H1 (cell line): ENCODE data around the gene APBA2. TPM values are rescaled to one million over a fixed set of nuclear protein-coding genes. Genes with fewer than 3 reads are reported as not detected.

ENCODE experiments used
- CTCF ChIA-PET: fragments of 300-600 bp; sonication (Branson Sonifier 250); formaldehyde crosslinking; loops from one replicate; lab custom pipeline; 2021; ENCODE audit not compliant: partially characterized antibody; lab: Charles Lee
- POLR2A ChIA-PET: fragments of 300-600 bp; sonication (Branson Sonifier 250); formaldehyde crosslinking; loops from one replicate; lab custom pipeline; 2021; ENCODE audit warnings: inconsistent platforms; ENCODE audit not compliant: partially characterized antibody; lab: Charles Lee
- DNase-seq, 2 experiments: peaks; one replicate each; pipeline versions ENCODE4 v3.0.0 to v3.0.0-alpha.2; 2010 to 2022; ENCODE audit warnings: low spot score in 2 of 2, low read depth in 1 of 2, mixed read lengths in 1 of 2
- FAIRE-seq: peaks from 2 replicates; lab custom pipeline; 2011; peaks lifted over from hg19 to GRCh38; lab: Jason Lieb, UNC
- H2AFZ ChIP-seq: 2 replicates; pipeline ENCODE4 v1.8.1; 2012; ENCODE audit warnings: low read length, inconsistent platforms
- H2AK5ac ChIP-seq: 2 replicates; pipeline ENCODE4 v1.6.1; 2013; ENCODE audit warnings: low read depth, low read length
- H2BK120ac ChIP-seq: replicated peaks from 2 replicates; pipeline ENCODE3; 2013; ENCODE audit warnings: low read depth, low read length, inconsistent platforms
- H2BK12ac ChIP-seq: 2 replicates; pipeline ENCODE4 v1.6.1; 2013; ENCODE audit warnings: low read depth, low read length
- H2BK15ac ChIP-seq: 2 replicates; pipeline ENCODE4 v1.6.1; 2013; ENCODE audit warnings: low read length
- H2BK20ac ChIP-seq: 2 replicates; pipeline ENCODE4 v1.6.1; 2013; ENCODE audit warnings: low read length
- H2BK5ac ChIP-seq: 2 replicates; pipeline ENCODE4 v1.6.1; 2013; ENCODE audit warnings: low read depth, low read length
- H3K14ac ChIP-seq: 2 replicates; pipeline ENCODE4 v1.6.1; 2013; ENCODE audit warnings: inconsistent platforms; ENCODE audit not compliant: insufficient read length
- H3K18ac ChIP-seq: 2 replicates; pipeline ENCODE4 v1.6.1; 2013; ENCODE audit warnings: low read length; ENCODE audit errors: extremely low read depth
- H3K23ac ChIP-seq: 2 replicates; pipeline ENCODE4 v1.6.1; 2013; ENCODE audit warnings: inconsistent platforms; ENCODE audit not compliant: insufficient read length
- H3K23me2 ChIP-seq: 2 replicates; pipeline ENCODE4 v1.6.1; 2013; ENCODE audit warnings: low read depth, low read length
- H3K27ac ChIP-seq: 2 replicates; pipeline ENCODE4 v1.6.1; 2011; ENCODE audit warnings: low read depth, low read length, inconsistent platforms
- H3K27me3 ChIP-seq, 4 experiments: replicated peaks in 1 of 4; 1 replicate in 1 of 4; 2 replicates in 3 of 4; pipeline versions ENCODE4 v1.6.1 to v1.8.1; 2011 to 2013; ENCODE audit warnings: low read length in 3 of 4, mild to moderate bottlenecking in 3 of 4, inconsistent platforms in 2 of 4, mixed read lengths in 2 of 4, moderate library complexity in 1 of 4; ENCODE audit not compliant: control insufficient read depth in 3 of 4, insufficient read depth in 3 of 4; ENCODE audit errors: extremely low read depth in 1 of 4
- H3K36me3 ChIP-seq, 4 experiments: 2 replicates each; pipeline versions ENCODE4 v1.6.1 to v1.8.1; 2011 to 2013; ENCODE audit warnings: mild to moderate bottlenecking in 4 of 4, low read length in 3 of 4, moderate library complexity in 2 of 4, control low read depth in 1 of 4, inconsistent platforms in 1 of 4; ENCODE audit not compliant: insufficient read depth in 4 of 4, control insufficient read depth in 2 of 4
- H3K4ac ChIP-seq: replicated peaks from 2 replicates; pipeline ENCODE3; 2013; ENCODE audit warnings: low read length, low read depth, mixed read lengths, inconsistent platforms; ENCODE audit not compliant: insufficient read length
- H3K4me1 ChIP-seq, 4 experiments: replicated peaks in 1 of 4; 1 replicate in 1 of 4; 2 replicates in 3 of 4; pipeline versions ENCODE4 v1.6.1 to v1.8.1; 2011 to 2013; ENCODE audit warnings: low read length in 3 of 4, inconsistent platforms in 2 of 4, mixed read lengths in 1 of 4; ENCODE audit not compliant: insufficient read depth in 4 of 4, control insufficient read depth in 3 of 4
- H3K4me2 ChIP-seq, 2 experiments: 2 replicates each; pipeline versions ENCODE4 v1.6.1 to v1.8.1; 2011 to 2013; ENCODE audit warnings: low read depth in 2 of 2, low read length in 2 of 2, control low read depth in 1 of 2, inconsistent platforms in 1 of 2, mild to moderate bottlenecking in 1 of 2; ENCODE audit not compliant: insufficient read depth in 1 of 2
- H3K4me3 ChIP-seq, 4 experiments: fragments of 200-600, 300-600 bp in 1 of 4; sonication (generic), shearing (Covaris generic), sonication (Bioruptor Twin) in 1 of 4; 2 replicates each; pipeline versions ENCODE4 v1.5.1 to v1.8.1; 2011 to 2016; ENCODE audit warnings: low read length in 4 of 4, low read depth in 3 of 4, control low read depth in 2 of 4, inconsistent platforms in 2 of 4, mild to moderate bottlenecking in 2 of 4, mixed read lengths in 1 of 4, moderate library complexity in 1 of 4; ENCODE audit not compliant: insufficient read depth in 2 of 4; ENCODE audit errors: extremely low read depth in 1 of 4
- H3K56ac ChIP-seq: replicated peaks from 2 replicates; pipeline ENCODE3; 2013; ENCODE audit warnings: low read depth, mild to moderate bottlenecking, mixed read lengths, low read length, inconsistent platforms; ENCODE audit not compliant: insufficient read length
- H3K79me1 ChIP-seq: 2 replicates; pipeline ENCODE4 v1.6.1; 2013; ENCODE audit warnings: low read depth, low read length, control low read depth
- H3K79me2 ChIP-seq, 2 experiments: 2 replicates each; pipeline versions ENCODE4 v1.6.1 to v1.8.1; 2012 to 2013; ENCODE audit warnings: low read length in 2 of 2, mild to moderate bottlenecking in 2 of 2, inconsistent platforms in 1 of 2; ENCODE audit not compliant: insufficient read depth in 2 of 2, control insufficient read depth in 1 of 2
- H3K9ac ChIP-seq, 4 experiments: replicated peaks in 1 of 4; 1 replicate in 1 of 4; 2 replicates in 3 of 4; pipeline versions ENCODE4 v1.6.1 to v1.8.1; 2011 to 2013; ENCODE audit warnings: low read depth in 3 of 4, low read length in 3 of 4, control low read depth in 2 of 4, mild to moderate bottlenecking in 2 of 4, moderate library complexity in 2 of 4, inconsistent platforms in 1 of 4; ENCODE audit errors: extremely low read depth in 1 of 4
- H3K9me3 ChIP-seq, 2 experiments: 2 replicates each; pipeline versions ENCODE4 v1.6.1 to v1.8.1; 2012 to 2013; ENCODE audit warnings: mild to moderate bottlenecking in 2 of 2, moderate library complexity in 2 of 2, control low read depth in 1 of 2, inconsistent platforms in 1 of 2, low read depth in 1 of 2, low read length in 1 of 2, mixed read lengths in 1 of 2; ENCODE audit not compliant: insufficient read depth in 2 of 2
- H4K20me1 ChIP-seq, 2 experiments: replicated peaks in 1 of 2; 2 replicates each; pipeline versions ENCODE3 to v1.8.1; 2011 to 2013; ENCODE audit warnings: inconsistent platforms in 2 of 2, low read length in 2 of 2, mild to moderate bottlenecking in 1 of 2; ENCODE audit not compliant: insufficient read depth in 2 of 2, control insufficient read depth in 1 of 2
- H4K5ac ChIP-seq: 2 replicates; pipeline ENCODE4 v1.6.1; 2013; ENCODE audit warnings: low read length, low read depth, mixed read lengths, inconsistent platforms; ENCODE audit not compliant: insufficient read length
- H4K8ac ChIP-seq: 2 replicates; pipeline ENCODE4 v1.8.0; 2013; ENCODE audit warnings: mild to moderate bottlenecking, moderate library complexity, low read length, inconsistent platforms; ENCODE audit not compliant: insufficient read depth; ENCODE audit errors: extremely low read depth
- H4K91ac ChIP-seq: replicated peaks from 2 replicates; pipeline ENCODE3; 2013; ENCODE audit warnings: low read length, mixed read lengths, inconsistent platforms; ENCODE audit not compliant: insufficient read length
- CTBP2 ChIP-seq: IDR thresholded peaks from 2 replicates; pipeline ENCODE4 v1.7.0; 2011; ENCODE audit warnings: borderline replicate concordance, mild to moderate bottlenecking, moderate library complexity, mixed read lengths, low read length; ENCODE audit not compliant: insufficient read depth, insufficient read length
- KDM4A ChIP-seq: IDR thresholded peaks from one replicate; pipeline ENCODE4 v1.7.1; 2012; ENCODE audit warnings: low read depth, mild to moderate bottlenecking, moderate library complexity, low read length, inconsistent platforms; ENCODE audit not compliant: severe bottlenecking
- WGBS, 2 experiments: shearing (Covaris generic) in 1 of 2; methylation state at CpG; one replicate each; pipeline versions ENCODE4 v1.1.6 to v1.1.7; 2013 to 2015; ENCODE audit warnings: low lambda C conversion rate in 2 of 2, mixed read lengths in 2 of 2, inconsistent platforms in 1 of 2, low coverage in 1 of 2, missing lambda C conversion rate in 1 of 2; ENCODE audit not compliant: insufficient replicate concordance in 2 of 2, insufficient coverage in 1 of 2, insufficient read length in 1 of 2; ENCODE audit errors: extremely low coverage in 1 of 2, missing lambda C conversion rate in 1 of 2; 5-methylcytosine and 5-hydroxymethylcytosine counted together
- polyA plus RNA-seq, 7 experiments: library from polyadenylated mRNA; depleted of rRNA in 3 of 7; stranded (reverse) in 5 of 7; unstranded in 2 of 7; fragments of >200 nt in 5 of 7; fragments of 200-250 nt in 2 of 7; gene quantifications; 1 replicate in 5 of 7; 2 replicates in 1 of 7; 4 replicates in 1 of 7; pipeline versions ENCODE4 v1.2.1 to v1.2.3, GENCODE V29; 2011 to 2013; ENCODE audit warnings: missing spikeins in 2 of 7, mixed read lengths in 2 of 7
- total RNA-seq: library from RNA; stranded (reverse); fragmentation: NEBNext Ultra II Directional; extraction: Animal tissue kit (Norgen Biotek cat#: 25700); gene quantifications from 2 replicates; pipeline ENCODE4 v1.2.1, GENCODE V29; 2021

APBA2 gene
- total and polyA plus RNA-seq, 2 of the 8 experiments (the other 6 are each of a cell fraction or from before 2014, with no cell fraction given), result 15.5 to 19.0 TPM

- DNase-seq (peak in 1 of 2 experiments; percentile 31), FAIRE-seq (no peak)
- Histone ChIP-seq H3K4me3 (no peak overlapping the region), H3K27ac (no peak overlapping the region), H3K27me3 (no peaks in the 10 kb centered on the region), H3K36me3 (no peaks in the 10 kb centered on the region), H3K23ac (no peak overlapping the region), H4K8ac (no peak overlapping the region), H2AFZ (no peak overlapping the region), H4K5ac (no peak overlapping the region), H3K14ac (no peak overlapping the region), H3K56ac (no peak overlapping the region), H2BK5ac (no peak overlapping the region), H3K9me3 (no peaks in the 10 kb centered on the region), H3K79me2 (no peaks in the 10 kb centered on the region), H2BK120ac (no peak overlapping the region), H2AK5ac (no peak overlapping the region), H3K4me1 (peaks cover 0 to 12% (median 8%) of the 10 kb centered on the region in 4 experiments; a peak in 6 of 7 replicates), H3K4me2 (no peak overlapping the region), H3K9ac (no peak overlapping the region), H3K18ac (no peak overlapping the region), H2BK15ac (no peak overlapping the region), H2BK20ac (no peak overlapping the region), H4K91ac (peak overlapping the region; percentile 20), H3K23me2 (peaks cover 9% of the 10 kb centered on the region), H3K79me1 (no peaks in the 10 kb centered on the region), H2BK12ac (no peak overlapping the region), H3K4ac (no peak overlapping the region), H4K20me1 (peaks cover 0 to 2% of the 10 kb centered on the region in 2 experiments)
- 85% methylated on average over 8 of the region's 8 CpGs; no CpG with 5 or more reads in 1 of the 2 experiments for WGBS, 2 experiments
- CTCF ChIA-PET, result interaction anchor here (0.5 to 7.5 kb wide), 6 partner anchors 11 to 514 kb away, joined by 3 to 88 read pairs (median 4); no protein-coding TSS in a partner anchor
- POLR2A ChIA-PET, result interaction anchor here (1.0 kb wide), 1 partner anchor 12 kb away, joined by 4 read pairs; no protein-coding TSS in a partner anchor
- no peak for TF ChIP-seq KDM4A
- no peak for TF ChIP-seq CTBP2
These were observed 256.5 kb downstream of the APBA2 start for GRCh38 chr15:29142129-29142747.
